ENCODE measurements around the gene ZCRB1.

The ZCRB1 gene, protein sequence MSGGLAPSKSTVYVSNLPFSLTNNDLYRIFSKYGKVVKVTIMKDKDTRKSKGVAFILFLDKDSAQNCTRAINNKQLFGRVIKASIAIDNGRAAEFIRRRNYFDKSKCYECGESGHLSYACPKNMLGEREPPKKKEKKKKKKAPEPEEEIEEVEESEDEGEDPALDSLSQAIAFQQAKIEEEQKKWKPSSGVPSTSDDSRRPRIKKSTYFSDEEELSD

DNA sequence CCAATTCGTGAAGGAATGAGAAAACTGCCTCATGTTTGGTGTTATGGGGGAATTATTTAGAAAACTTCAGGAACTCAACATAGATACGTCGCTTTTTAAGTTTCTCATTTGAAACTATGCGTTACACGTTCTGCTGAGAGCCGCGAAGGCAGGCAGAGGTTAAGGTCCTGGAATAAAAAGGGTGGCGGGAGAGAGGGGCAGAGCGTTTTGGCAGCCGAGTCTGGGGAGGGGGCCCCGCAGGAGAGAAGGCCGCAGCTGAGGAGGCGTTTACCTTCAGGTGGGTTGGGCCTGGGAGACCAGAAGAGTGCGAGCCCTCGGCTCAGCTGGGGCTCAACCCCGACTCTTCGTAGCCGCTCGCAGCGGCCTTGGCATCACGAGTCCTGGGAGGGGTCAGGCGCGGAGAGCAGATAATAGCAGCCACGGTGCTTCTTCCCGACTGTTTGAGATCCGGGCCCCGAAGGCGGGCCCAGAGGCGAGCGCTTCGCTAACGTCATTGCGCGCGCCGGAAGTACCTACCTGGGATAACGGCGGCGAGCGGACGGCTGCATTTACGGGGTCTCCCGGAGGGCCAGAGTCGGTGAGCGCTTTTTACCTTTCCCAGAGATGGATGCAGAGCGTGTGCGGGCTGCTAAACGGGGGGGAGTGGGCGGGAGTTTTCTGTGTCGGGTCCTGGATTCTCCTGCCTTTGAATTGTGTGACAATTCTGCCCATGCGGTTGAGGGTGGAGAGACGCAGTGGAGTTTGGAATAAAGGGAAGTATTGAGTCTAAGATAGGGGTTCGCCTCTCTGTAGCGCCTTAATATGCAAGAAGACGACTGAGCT lies at the start of gene ZCRB1, which contains the start of gene PPHLN1:
Gene ZCRB1 (minus strand): TSS at position 442 of the 822 bp plus-strand sequence. CDS start 1,992 bp downstream, outside the sequence.
Gene PPHLN1 (plus strand): TSS at position 515 of the 822 bp plus-strand sequence. CDS start 9,736 bp downstream, outside the sequence.
- Histone ChIP-seq H3K4me1 (ENCODE audit: insufficient read depth, low read length) (peaks cover 13% of the 10 kb centered on the region; the same call in 1 of the 2 replicates), H3K9me3 (ENCODE audit: insufficient read depth, low read depth, low read length) (no peaks in the 10 kb centered on the region), H3K9ac (ENCODE audit: low read depth, low read length) (peak within 1 kb of the TSS; percentile 96), H3K4me3 (ENCODE audit: low read length) (peak within 1 kb of the TSS; percentile 97), H3K27ac (ENCODE audit: low read length) (peak within 1 kb of the TSS; percentile 44), H3K27me3 (ENCODE audit: insufficient read depth, low read length) (no peaks in the 10 kb centered on the region), H3K36me3 (ENCODE audit: insufficient read depth, low read depth, low read length) (peaks cover 25% of the 10 kb centered on the region)

DNA sequence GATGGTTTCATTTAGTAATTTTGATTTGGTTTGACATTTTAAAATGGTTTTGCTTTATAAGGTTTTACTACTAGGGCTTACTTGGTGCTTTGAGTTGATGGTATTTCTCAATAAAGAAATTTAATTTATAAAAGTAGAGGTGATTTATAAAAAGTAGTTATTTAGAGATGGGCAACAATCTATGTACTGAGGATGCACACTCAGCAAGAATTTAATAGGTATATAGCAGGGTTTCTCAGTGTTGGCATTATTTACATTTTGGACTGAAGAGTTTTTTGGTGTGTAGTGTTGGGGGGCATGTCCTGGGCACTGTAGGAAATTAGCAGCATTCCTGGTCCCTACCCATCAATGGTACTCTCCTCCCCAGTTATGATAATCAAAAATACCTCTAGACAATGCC lies 47.8 kb upstream of the ZCRB1 start:
- H3K4me3 ChIP-seq (ENCODE audit: low read length) = no peak overlapping the region
- H3K27ac ChIP-seq (ENCODE audit: low read length) = no peak overlapping the region
- no peak overlapping the region for H3K9ac ChIP-seq (ENCODE audit: low read depth, low read length)
- no peaks in the 10 kb centered on the region for H3K9me3 ChIP-seq (ENCODE audit: insufficient read depth, low read depth, low read length)
- peaks cover 20% of the 10 kb centered on the region for H3K36me3 ChIP-seq (ENCODE audit: insufficient read depth, low read depth, low read length)
- peaks cover 21% of the 10 kb centered on the region for H3K4me1 ChIP-seq (ENCODE audit: insufficient read depth, low read length)
- H3K27me3 ChIP-seq (ENCODE audit: insufficient read depth, low read length) = no peaks in the 10 kb centered on the region

DNA sequence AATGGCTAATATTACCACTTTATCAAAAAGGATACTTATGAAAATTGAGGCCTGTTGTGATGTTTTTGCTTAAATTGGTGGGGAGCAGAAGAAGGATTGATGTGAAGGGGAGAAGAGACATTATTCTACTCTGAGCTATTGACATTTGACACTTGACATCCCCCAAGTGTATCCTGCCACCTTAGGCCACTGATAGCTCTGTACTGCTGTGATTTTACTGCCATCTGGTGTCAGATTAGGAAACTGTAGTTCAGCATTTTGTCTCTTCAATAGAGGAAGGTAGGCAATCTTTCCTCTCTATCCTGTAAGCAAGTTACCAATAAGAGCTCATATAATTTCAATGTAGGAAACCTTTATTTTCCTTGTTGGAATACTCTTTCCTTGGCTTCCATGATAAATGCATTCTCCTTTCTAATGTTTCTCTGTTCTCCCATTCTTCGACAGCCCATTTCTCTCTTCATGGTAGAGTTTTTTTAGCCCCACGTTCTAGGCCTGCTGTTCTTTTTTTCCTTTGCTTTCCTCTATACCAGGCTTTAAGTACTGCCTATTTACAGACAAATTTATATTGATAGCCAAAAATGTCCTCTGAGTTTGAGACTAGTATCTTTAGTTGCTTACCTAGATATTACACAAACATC lies 46.4 kb upstream of the ZCRB1 start:
- no peak overlapping the region for H3K27ac ChIP-seq (ENCODE audit: low read length)
- peaks cover 20% of the 10 kb centered on the region for H3K36me3 ChIP-seq (ENCODE audit: insufficient read depth, low read depth, low read length)
- no peaks in the 10 kb centered on the region for H3K27me3 ChIP-seq (ENCODE audit: insufficient read depth, low read length)
- H3K9me3 ChIP-seq (ENCODE audit: insufficient read depth, low read depth, low read length) = no peaks in the 10 kb centered on the region
- H3K9ac ChIP-seq (ENCODE audit: low read depth, low read length) = no peak overlapping the region
- H3K4me3 ChIP-seq (ENCODE audit: low read length) = no peak overlapping the region
- H3K4me1 ChIP-seq (ENCODE audit: insufficient read depth, low read length) = peaks cover 21% of the 10 kb centered on the region

DNA sequence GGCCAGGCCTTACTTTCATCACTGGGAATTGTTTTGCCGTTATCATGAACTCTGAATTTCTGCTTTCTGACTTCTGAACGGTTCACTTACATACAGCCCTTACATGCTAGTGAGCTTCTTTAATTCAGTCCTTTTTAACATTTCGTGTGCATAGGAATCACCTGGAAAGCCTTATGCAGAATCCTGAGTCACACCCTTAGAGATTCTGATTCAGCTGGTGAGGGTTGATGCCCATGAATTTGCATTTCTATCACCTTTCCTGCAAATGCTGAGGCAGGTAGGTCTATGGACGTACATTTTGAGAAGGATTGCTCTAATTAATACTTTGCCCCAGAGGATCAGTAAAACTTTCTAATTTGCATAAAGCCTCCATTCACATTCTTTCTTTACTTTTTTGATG lies 44.1 kb upstream of the ZCRB1 start:
- Histone ChIP-seq H3K4me3 (ENCODE audit: low read length) (peak overlapping the region; percentile 32), H3K27ac (ENCODE audit: low read length) (peak overlapping the region; percentile 54), H3K27me3 (ENCODE audit: insufficient read depth, low read length) (no peaks in the 10 kb centered on the region), H3K4me1 (ENCODE audit: insufficient read depth, low read length) (peaks cover 21% of the 10 kb centered on the region), H3K9ac (ENCODE audit: low read depth, low read length) (peak overlapping the region; percentile 14; the same call in 1 of the 2 replicates), H3K36me3 (ENCODE audit: insufficient read depth, low read depth, low read length) (peaks cover 3% of the 10 kb centered on the region; the same call in 1 of the 2 replicates), H3K9me3 (ENCODE audit: insufficient read depth, low read depth, low read length) (no peaks in the 10 kb centered on the region)

DNA sequence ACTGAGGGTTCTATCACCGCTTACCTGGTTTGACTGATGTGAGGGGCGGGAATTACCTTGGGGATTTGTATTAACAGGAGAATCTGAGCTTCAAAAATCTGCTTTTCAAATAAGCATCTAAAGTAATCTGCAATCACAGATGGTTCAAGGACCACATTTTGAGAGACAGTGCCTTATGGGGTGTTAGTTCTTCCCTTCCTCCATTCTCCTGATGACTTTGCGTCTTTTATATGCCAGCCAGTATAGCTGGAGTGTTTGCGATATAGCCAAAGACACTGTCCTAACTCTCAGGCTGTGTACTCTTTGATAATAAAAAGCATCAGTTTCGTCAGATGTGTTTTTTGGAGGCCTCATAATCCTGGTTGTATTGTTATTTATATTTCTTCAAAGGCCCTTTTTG lies 39.6 kb upstream of the ZCRB1 start:
- Histone ChIP-seq H3K4me3 (ENCODE audit: low read length) (no peak overlapping the region), H3K9me3 (ENCODE audit: insufficient read depth, low read depth, low read length) (no peaks in the 10 kb centered on the region), H3K4me1 (ENCODE audit: insufficient read depth, low read length) (peaks cover 18% of the 10 kb centered on the region), H3K9ac (ENCODE audit: low read depth, low read length) (no peak overlapping the region), H3K36me3 (ENCODE audit: insufficient read depth, low read depth, low read length) (peaks cover 14% of the 10 kb centered on the region; the same call in 1 of the 2 replicates), H3K27me3 (ENCODE audit: insufficient read depth, low read length) (no peaks in the 10 kb centered on the region), H3K27ac (ENCODE audit: low read length) (no peak overlapping the region)

DNA sequence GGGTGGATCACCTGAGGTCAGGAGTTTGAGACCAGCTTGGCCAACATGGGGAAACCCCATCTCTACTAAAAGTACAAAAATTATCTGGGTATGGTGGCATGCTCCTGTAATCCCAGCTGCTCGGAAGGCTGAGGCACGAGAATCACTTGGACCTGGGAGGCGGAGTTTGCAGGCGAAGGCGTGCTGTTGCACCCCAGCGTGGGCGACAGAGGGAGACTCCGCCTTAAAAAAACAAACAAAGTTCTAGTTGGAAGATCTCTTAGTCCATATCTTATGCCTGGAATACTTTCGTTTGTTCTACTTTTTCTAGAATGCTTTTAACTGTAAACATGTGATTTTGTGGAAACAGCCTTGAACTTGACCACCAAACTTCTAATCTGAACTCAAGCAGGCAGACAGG lies 38.8 kb upstream of the ZCRB1 start:
- Histone ChIP-seq H3K36me3 (ENCODE audit: insufficient read depth, low read depth, low read length) (peaks cover 14% of the 10 kb centered on the region; the same call in 1 of the 2 replicates), H3K9ac (ENCODE audit: low read depth, low read length) (no peak overlapping the region), H3K27me3 (ENCODE audit: insufficient read depth, low read length) (no peaks in the 10 kb centered on the region), H3K27ac (ENCODE audit: low read length) (no peak overlapping the region), H3K9me3 (ENCODE audit: insufficient read depth, low read depth, low read length) (no peaks in the 10 kb centered on the region), H3K4me1 (ENCODE audit: insufficient read depth, low read length) (peaks cover 10% of the 10 kb centered on the region), H3K4me3 (ENCODE audit: low read length) (no peak overlapping the region)

DNA sequence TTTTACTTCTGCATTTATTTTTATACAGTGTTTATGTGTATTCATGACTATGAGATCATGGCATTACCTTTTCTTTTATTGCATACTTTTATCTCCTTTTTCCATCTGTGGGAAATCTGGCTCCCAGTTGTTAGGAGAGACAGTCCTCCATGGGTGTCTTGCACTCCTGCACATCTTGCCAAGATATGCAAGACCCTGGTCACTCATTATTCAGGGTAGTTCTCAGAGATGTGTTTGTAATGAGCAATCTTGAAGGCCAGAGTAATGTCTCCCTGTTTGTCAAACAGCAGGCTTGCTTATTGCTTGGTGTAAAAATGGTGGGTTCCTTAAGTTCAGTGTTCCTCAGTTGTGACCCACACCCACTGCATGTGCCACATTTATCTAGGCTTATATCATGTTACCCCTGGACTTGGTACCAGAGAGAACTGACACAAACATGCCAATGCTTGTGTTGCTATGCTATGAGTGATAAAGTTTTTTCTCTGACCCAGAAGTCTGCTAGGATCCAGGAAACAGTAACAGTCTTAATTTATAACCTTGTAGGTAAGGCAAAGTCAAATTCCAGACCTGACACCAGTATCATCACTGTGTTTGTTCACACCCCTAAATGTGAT lies 36.9 kb upstream of the ZCRB1 start:
- H3K9ac ChIP-seq (ENCODE audit: low read depth, low read length) = no peak overlapping the region
- no peak overlapping the region for H3K27ac ChIP-seq (ENCODE audit: low read length)
- no peaks in the 10 kb centered on the region; the same call in 1 of the 2 replicates for H3K4me1 ChIP-seq (ENCODE audit: insufficient read depth, low read length)
- no peaks in the 10 kb centered on the region for H3K9me3 ChIP-seq (ENCODE audit: insufficient read depth, low read depth, low read length)
- peaks cover 14% of the 10 kb centered on the region; the same call in 1 of the 2 replicates for H3K36me3 ChIP-seq (ENCODE audit: insufficient read depth, low read depth, low read length)
- H3K27me3 ChIP-seq (ENCODE audit: insufficient read depth, low read length) = no peaks in the 10 kb centered on the region
- no peak overlapping the region for H3K4me3 ChIP-seq (ENCODE audit: low read length)

DNA sequence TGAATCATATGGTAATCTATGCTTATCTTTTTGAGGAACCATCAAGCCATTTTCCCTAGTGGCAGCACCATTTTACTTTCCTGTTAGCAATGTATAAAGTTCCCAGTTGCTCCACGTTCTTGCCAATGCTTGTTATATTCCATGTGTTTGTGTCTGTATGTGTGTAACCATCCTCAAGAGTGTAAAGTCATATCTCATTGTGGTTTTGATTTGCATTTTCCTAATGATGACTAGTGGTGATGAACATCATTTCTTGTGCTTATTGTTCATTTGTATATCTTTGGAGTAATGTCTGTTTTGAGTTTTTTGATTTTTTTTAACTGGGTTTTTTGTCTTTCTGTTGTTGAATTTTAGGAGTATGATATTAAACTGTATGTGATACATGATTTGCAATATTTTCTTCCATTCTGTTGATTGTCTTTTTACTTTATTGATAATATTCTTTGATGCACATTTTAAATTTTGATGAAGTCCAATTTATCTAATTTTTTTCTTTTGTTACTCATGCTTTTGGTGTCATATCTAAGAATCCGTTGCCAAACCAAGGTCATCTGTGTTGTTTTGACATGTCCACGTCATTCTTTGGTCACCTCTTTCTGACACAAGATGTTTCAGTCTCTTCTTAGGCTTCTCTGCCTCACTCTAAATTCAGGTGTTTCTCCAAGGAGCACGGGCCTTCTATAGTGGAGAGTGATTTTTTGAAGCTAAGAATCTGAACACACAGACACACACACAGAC lies 36.2 kb upstream of the ZCRB1 start:
- H3K36me3 ChIP-seq (ENCODE audit: insufficient read depth, low read depth, low read length) = peaks cover 14% of the 10 kb centered on the region; the same call in 1 of the 2 replicates
- H3K9me3 ChIP-seq (ENCODE audit: insufficient read depth, low read depth, low read length) = no peaks in the 10 kb centered on the region
- no peaks in the 10 kb centered on the region; the same call in 1 of the 2 replicates for H3K4me1 ChIP-seq (ENCODE audit: insufficient read depth, low read length)
- H3K9ac ChIP-seq (ENCODE audit: low read depth, low read length) = no peak overlapping the region
- H3K4me3 ChIP-seq (ENCODE audit: low read length) = no peak overlapping the region
- H3K27ac ChIP-seq (ENCODE audit: low read length) = no peak overlapping the region
- no peaks in the 10 kb centered on the region for H3K27me3 ChIP-seq (ENCODE audit: insufficient read depth, low read length)

DNA sequence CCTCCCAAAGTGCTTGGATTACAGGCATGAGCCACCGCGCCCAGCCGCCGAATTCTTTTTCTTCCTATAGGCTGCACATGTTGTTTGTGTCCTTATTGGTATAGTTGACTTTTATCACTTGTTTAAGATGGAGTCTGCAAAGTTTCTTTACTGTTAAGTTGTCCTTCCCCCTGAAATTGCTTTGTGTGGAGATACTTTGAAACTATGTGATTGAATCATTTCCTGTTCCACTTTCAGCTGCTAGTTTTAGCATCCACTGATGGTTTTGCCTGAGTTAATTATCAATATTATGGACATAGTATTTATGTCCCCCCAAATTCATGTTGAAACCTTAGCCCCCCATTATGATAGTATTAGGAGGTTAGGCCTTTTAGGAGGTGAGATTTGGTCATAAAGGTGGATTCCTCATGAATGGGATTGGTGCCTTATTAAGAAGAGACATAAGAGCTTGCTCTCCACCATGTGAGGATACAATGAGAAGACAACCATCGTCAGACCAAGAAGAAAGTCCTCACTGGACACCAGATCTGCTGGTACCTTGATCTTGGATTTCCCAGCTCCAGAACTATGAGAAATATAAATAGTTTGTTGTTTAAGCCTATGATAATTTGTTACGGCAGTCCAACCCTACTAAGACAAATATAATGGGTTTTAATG lies 35.0 kb upstream of the ZCRB1 start:
- no peaks in the 10 kb centered on the region; the same call in 1 of the 2 replicates for H3K4me1 ChIP-seq (ENCODE audit: insufficient read depth, low read length)
- peaks cover 22% of the 10 kb centered on the region for H3K36me3 ChIP-seq (ENCODE audit: insufficient read depth, low read depth, low read length)
- no peaks in the 10 kb centered on the region for H3K9me3 ChIP-seq (ENCODE audit: insufficient read depth, low read depth, low read length)
- no peaks in the 10 kb centered on the region for H3K27me3 ChIP-seq (ENCODE audit: insufficient read depth, low read length)
- no peak overlapping the region for H3K4me3 ChIP-seq (ENCODE audit: low read length)
- no peak overlapping the region for H3K9ac ChIP-seq (ENCODE audit: low read depth, low read length)
- H3K27ac ChIP-seq (ENCODE audit: low read length) = no peak overlapping the region

DNA sequence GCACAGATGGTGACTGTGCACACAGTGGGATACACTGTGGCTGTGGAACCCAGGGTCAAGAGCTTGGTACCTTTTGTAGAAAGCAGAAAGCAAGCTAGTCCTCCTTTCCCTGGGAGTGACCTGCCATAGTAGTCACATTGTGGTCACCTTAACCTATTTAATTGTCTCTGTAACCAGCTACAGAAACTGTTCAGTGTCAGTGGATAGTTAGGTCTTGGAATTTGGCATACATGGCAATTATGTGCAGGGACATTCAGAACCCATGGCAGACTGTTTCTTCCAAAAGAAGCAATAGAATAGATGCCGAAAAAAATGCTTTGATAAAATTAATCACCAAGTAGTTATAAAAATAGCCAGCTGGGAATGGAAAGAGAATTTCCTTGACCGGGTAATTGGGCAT lies 30.4 kb upstream of the ZCRB1 start:
- Histone ChIP-seq H3K9me3 (ENCODE audit: insufficient read depth, low read depth, low read length) (no peaks in the 10 kb centered on the region), H3K4me1 (ENCODE audit: insufficient read depth, low read length) (no peaks in the 10 kb centered on the region), H3K4me3 (ENCODE audit: low read length) (no peak overlapping the region), H3K27ac (ENCODE audit: low read length) (no peak overlapping the region), H3K27me3 (ENCODE audit: insufficient read depth, low read length) (no peaks in the 10 kb centered on the region), H3K9ac (ENCODE audit: low read depth, low read length) (no peak overlapping the region), H3K36me3 (ENCODE audit: insufficient read depth, low read depth, low read length) (peaks cover 29% of the 10 kb centered on the region)
